Body of pancreas (tissue), 4 donors: ENCODE data around the gene PRR16.

Experiments
- POLR2A ChIP-seq, 3 donors: fragments of 450-650 bp; IDR thresholded peaks; one replicate each; pipeline ENCODE4 v1.6.1; 2016; ENCODE audit warnings: antibody characterized with exemption in 3 of 3, mild to moderate bottlenecking in 2 of 3
- TF ChIP-seq, protein P1 (sequence below), 7 experiments: fragments of 450-650 bp in 4 of 7; fragments of 200-600 bp in 3 of 7; sonication (generic) in 3 of 7; IDR thresholded peaks; one replicate each; pipeline ENCODE4 v1.5.1; 2016 to 2019; ENCODE audit warnings: antibody characterized with exemption in 7 of 7

- TF ChIP-seq, protein P1, sequence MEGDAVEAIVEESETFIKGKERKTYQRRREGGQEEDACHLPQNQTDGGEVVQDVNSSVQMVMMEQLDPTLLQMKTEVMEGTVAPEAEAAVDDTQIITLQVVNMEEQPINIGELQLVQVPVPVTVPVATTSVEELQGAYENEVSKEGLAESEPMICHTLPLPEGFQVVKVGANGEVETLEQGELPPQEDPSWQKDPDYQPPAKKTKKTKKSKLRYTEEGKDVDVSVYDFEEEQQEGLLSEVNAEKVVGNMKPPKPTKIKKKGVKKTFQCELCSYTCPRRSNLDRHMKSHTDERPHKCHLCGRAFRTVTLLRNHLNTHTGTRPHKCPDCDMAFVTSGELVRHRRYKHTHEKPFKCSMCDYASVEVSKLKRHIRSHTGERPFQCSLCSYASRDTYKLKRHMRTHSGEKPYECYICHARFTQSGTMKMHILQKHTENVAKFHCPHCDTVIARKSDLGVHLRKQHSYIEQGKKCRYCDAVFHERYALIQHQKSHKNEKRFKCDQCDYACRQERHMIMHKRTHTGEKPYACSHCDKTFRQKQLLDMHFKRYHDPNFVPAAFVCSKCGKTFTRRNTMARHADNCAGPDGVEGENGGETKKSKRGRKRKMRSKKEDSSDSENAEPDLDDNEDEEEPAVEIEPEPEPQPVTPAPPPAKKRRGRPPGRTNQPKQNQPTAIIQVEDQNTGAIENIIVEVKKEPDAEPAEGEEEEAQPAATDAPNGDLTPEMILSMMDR (IDR thresholded peaks at IDR 0.05) = no peak
- TF ChIP-seq POLR2A (IDR thresholded peaks at IDR 0.05) = no peak
These were observed 9.2 kb downstream of the PRR16 start for GRCh38 chr5:120473332-120473731.
